Dedifferentiated amniotic fluid mesenchymal stem cell (primary cell): Measurements from ENCODE around the gene OVAAL.

Source experiments
- DNase-seq: peaks from one replicate; pipeline ENCODE4 v3.0.0-alpha.2; 2016; ENCODE audit errors: extremely low spot score

The OVAAL gene

DNA sequence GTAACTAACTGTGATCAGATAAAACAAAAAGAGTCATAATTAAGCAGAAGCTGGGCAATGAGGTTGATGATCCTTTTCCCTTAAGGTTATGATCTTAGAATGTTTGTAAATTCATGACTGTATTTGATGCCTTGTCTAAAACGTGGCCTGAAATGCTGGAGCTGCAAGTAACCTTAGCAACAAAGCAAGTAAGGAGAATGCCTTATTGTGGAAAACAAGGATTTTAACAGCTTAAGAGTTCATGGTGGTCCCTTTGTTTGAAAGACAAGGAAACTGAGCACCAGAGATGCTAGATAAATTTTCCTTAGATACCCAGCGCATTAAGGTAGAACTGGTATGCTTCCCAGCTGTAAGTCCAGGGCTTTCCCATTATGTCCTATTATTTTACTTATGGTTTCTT, 47.4 kb downstream of the OVAAL start:
- DNase-seq: no peak

DNA sequence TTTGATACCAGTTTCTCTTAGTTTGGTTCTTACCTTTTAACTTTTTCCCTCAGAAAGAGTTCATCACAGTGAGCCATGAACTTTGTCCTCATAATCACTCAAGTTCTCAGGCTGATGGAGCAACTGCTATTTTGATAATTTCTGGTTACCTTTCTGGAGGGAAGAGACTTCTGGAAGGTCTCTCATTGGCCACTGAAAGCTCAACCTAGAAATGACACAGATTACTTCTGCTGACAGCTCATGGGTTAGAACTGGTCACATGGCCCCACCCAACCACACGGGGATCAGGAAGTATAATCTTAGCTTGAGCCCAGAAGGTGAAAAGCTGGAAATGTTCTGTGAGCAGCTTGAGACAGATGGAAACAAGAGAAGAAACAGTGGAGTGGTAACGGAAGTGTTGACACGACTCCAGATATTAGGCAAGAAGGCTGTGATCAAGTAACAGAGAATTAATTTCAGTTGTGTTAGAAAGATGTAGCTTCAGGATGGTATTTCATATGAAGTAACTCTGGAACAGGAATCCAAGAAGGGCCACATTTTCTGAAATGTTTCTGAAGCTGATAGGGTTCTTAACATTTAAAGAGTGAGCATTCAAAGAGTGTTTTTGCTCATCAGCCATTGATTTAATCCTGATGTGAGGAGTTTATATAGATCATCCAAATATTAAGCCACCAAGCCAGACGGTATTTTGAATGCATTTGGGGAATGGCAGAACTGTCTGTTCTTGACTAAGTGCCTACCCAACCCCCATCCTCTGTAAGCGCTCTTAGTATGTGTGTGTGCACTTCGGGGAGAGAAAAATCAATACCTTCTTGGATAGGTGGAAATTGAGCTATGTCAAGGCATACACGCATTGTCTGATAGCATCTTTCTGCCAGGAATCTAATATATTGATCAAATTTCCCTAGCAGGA, 51.1 kb downstream of the OVAAL start:
- no peak for DNase-seq

DNA sequence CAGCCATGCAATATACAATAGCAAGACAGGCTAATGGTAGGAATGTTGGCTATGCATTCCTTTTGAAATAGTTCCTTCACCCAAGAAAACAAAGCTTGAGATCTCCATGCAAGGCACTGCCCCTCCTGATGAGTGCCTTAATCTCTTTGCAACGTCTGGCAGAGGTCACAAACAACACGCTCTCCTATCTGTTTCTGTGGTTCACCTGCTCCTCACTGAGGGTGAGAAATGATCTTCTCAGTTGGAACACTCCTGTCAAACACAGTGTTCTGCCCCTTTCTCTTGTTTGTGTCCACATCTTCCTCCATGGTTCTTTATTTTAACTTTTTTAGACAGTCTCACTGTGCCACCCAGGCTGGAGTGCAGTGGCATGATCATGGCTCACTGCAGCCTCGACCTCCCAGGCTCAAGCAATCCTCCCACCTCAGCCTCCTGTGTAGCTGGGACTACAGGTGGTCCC, 51.8 kb downstream of the OVAAL start:
- DNase-seq: no peak

DNA sequence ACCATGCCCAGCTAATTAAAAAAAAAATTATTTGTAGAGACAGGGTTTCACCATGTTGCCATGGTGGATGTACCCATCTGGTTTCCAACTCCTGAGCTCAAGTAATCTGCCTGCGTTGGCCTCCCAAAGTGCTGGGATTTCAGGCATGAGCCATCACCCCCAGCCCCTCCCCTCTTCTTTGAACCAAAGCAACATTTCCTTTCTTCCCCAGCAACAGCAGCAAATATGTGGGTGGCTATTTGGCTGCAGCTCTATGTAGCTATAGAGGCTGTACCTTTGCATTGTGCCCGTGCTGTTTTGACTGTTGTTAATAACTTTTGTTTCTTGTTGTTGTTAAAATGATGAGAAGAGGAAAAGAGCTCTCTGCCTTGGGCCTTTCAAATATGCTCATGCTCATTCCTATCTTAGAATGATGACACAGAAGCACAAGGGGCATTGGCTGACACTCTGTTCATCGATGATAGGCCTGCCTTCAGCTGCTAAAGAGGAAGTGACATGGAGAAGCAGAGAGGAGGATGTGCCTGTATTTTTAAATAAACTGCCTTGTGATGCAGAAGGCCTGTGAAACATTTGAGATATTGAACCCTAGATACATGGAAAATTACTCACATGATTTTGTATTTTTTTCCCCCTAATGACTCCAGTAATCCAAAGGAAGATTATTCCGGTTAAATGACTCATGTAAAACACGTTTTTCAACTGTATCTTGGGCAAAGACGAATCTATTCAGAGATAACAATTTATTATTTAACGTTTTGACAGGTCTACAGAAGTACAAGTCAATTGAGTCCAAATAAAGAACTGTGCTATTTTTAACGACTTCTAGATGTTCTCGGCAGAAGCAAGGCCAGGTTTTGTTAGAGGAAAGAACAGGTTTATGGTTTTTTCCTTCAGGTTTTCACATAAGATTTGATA, 52.5 kb downstream of the OVAAL start:
- no peak for DNase-seq

DNA sequence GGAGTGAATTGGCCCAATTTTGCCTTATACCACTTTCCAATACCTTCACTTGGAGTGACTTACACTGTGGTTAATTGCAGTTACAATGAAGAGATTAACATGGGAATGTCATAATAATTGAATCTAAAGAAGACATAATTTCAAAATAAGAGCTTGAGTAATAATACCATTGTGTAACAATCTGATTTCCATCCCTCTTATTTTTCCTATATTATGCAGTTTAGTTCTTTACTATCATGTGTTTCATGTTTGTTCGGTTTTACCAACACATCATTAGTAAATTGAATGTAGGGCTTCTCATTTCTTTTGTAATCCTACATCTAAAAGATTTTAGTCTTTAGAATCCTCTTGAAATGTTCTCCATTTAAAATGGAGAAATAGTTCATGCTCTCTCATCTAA, 53.9 kb downstream of the OVAAL start:
- no peak for DNase-seq

DNA sequence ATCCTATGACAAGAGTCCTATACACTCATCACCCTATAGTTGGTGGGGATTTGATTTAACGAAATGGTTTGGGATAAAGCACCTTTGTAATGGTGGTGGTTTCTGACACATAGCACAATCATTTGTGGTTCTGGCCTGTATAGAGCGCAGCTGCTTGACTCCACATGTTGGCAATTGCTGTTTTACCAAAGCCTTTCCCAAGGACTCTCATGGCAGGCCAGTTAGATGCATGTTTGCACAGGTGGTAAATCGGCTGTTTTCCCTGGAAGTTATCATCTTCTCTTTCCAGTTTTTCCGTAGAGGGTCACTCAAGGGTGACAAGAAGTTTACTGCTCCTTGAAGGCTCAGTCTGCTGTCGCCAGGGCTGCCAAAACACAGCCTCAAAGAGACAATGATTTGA, 56.0 kb downstream of the OVAAL start:
- DNase-seq: no peak

DNA sequence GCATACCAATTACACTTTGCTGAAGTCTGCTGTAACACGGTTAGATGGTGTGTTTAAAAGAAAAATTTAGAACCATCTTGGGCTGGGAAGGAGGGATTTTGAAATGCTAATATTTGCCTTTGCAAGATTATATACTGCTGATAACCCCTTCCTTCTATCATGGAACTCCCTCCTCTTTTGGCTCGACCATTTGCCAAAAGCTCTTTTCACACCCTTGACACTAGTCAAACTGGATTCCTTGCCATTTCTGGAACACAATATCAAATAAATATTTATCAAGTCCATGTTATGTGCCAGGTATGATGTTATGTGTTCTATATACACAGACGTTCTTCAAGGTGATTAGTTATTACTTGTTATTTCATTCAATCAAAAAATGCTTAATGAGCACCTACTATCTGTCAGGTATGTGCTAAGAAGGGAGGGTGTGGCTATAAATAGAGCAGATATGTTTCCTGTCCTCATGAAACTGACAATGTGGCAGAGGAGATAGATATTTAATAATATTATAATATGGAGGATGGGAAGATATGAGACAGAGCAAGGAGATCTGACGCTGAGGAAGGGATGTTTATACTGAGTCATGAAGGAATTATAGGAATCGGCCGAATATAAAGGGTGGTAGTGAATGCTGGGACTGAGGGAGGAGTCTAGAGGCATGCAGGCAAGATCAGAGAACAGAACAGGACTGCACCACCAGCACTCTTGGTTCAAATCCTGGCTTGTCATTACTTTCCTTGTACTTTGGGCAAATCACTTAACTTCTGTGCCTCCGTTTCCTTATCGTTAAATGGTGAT, 56.9 kb downstream of the OVAAL start:
- no peak for DNase-seq
